Cardiac muscle cell (in vitro differentiated cells and primary cell): Measurements from ENCODE around the gene PANX2. TPM values are rescaled to one million over a fixed set of nuclear protein-coding genes. Genes with fewer than 3 reads are reported as not detected.

Experiments used
- DNase-seq, 2 donors: peaks; one replicate each; pipeline versions ENCODE4 v3.0.0 to v3.0.0-alpha.2; 2010 to 2017; ENCODE audit warnings: low read depth in 1 of 2, low spot score in 1 of 2
- H3K27ac ChIP-seq: fragments of 200-600 bp; sonication (generic); 2 replicates; pipeline ENCODE4 v1.5.1; 2016
- H3K27me3 ChIP-seq: fragments of 200-600 bp; sonication (generic); 2 replicates; pipeline ENCODE4 v1.6.0; 2016; ENCODE audit warnings: control low read depth
- H3K36me3 ChIP-seq: fragments of 200-600 bp; sonication (generic); 2 replicates; pipeline ENCODE4 v1.5.1; 2016; ENCODE audit warnings: control low read depth
- H3K4me1 ChIP-seq: fragments of 200-600 bp; sonication (generic); 2 replicates; pipeline ENCODE4 v1.8.1; 2017; ENCODE audit warnings: low read depth, mild to moderate bottlenecking, mixed run types
- H3K4me3 ChIP-seq: fragments of 200-600 bp; sonication (generic); 2 replicates; pipeline ENCODE4 v1.5.1; 2016; ENCODE audit warnings: mild to moderate bottlenecking
- H3K9me3 ChIP-seq: fragments of 200-600 bp; sonication (generic); 2 replicates; pipeline ENCODE4 v1.5.1; 2017; ENCODE audit warnings: low read depth, mild to moderate bottlenecking, control low read depth
- polyA plus RNA-seq: library from polyadenylated mRNA; unstranded; fragments of >200 nt; fragmentation: Nextera tagmentation; extraction: Ambion mirVana; gene quantifications from 2 replicates; pipeline ENCODE4 v1.2.1, GENCODE V29; 2016
- total RNA-seq: library from RNA; depleted of rRNA; stranded (reverse); fragments of >200 nt; gene quantifications from 2 replicates; pipeline ENCODE4 v1.2.3, GENCODE V29; 2016
- TF ChIP-seq, protein P1 (sequence below): IDR thresholded peaks from 2 replicates; pipeline ENCODE4 v1.5.1; 2012; ENCODE audit warnings: low read depth, mild to moderate bottlenecking, low read length

Gene PANX2
- total and polyA plus RNA-seq, 2 experiments from 2014 or later: 6.9 to 30.9 TPM

DNA sequence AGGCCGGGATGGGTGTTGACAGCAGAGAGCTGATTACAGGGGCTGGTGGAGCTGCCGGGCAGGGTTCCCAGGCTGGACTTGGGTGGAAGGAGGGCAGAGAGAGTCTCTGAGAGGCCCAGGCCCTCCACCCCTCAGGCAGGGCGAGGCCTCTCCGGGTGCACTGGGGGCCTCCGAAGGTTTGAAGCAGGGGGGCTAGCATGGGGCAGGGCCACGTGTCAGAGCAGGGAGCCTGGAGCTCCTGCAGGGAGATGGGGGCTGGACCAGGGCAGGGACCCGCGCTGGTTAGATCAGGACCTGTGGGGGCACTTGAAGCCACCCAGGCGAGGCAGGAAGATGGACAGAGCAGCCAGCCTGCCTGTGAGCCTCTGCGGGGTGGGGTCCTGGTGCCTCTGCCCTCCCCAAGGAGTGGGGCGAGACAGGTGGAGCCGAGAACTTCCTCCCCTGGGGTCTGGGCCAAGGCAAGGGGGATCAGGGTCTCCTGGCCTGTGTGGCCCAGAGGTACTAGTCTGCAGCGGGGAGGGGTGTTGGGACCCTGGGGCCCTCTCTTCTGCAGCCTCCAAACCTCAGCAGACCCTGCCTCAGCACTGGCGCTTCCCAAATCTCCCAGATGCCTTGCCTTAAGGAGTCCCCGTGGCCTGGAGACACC is 911 bp downstream of the PANX2 start:
- peak overlapping the region; percentile 51 for H3K4me3 ChIP-seq
- H3K36me3 ChIP-seq: no peaks in the 10 kb centered on the region
- H3K27ac ChIP-seq: no peak overlapping the region
- TF ChIP-seq, protein P1, sequence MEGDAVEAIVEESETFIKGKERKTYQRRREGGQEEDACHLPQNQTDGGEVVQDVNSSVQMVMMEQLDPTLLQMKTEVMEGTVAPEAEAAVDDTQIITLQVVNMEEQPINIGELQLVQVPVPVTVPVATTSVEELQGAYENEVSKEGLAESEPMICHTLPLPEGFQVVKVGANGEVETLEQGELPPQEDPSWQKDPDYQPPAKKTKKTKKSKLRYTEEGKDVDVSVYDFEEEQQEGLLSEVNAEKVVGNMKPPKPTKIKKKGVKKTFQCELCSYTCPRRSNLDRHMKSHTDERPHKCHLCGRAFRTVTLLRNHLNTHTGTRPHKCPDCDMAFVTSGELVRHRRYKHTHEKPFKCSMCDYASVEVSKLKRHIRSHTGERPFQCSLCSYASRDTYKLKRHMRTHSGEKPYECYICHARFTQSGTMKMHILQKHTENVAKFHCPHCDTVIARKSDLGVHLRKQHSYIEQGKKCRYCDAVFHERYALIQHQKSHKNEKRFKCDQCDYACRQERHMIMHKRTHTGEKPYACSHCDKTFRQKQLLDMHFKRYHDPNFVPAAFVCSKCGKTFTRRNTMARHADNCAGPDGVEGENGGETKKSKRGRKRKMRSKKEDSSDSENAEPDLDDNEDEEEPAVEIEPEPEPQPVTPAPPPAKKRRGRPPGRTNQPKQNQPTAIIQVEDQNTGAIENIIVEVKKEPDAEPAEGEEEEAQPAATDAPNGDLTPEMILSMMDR: no peak
- H3K4me1 ChIP-seq: peaks cover 34% of the 10 kb centered on the region
- H3K27me3 ChIP-seq: peaks cover 8% of the 10 kb centered on the region
- peak; percentile 13 to 64 for DNase-seq
- no peaks in the 10 kb centered on the region for H3K9me3 ChIP-seq

DNA sequence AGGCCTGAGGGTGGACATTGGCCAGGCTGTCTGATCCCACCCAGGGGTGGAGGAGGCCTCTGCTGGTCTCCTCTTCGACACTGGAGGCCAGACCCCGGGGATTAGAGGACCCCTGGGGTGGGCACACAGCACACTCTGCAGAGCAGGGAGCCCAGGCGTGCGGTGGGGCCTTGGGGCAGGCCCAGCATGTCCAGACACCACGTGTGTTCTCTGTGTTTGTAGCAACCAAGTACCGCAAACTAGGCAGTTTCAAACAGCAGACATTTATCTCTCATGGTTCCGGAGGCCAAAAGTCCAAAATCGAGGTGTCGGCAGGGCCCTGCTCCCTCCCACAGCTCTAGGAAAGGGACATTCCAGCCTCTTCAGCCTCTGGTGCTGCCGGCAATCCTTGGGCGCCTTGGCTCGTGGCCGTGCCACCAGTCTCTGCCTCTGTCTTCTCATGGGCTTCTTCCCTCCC is 1.5 kb downstream of the PANX2 start:
- TF ChIP-seq, protein P1: no peak
- peaks cover 8% of the 10 kb centered on the region for H3K27me3 ChIP-seq

DNA sequence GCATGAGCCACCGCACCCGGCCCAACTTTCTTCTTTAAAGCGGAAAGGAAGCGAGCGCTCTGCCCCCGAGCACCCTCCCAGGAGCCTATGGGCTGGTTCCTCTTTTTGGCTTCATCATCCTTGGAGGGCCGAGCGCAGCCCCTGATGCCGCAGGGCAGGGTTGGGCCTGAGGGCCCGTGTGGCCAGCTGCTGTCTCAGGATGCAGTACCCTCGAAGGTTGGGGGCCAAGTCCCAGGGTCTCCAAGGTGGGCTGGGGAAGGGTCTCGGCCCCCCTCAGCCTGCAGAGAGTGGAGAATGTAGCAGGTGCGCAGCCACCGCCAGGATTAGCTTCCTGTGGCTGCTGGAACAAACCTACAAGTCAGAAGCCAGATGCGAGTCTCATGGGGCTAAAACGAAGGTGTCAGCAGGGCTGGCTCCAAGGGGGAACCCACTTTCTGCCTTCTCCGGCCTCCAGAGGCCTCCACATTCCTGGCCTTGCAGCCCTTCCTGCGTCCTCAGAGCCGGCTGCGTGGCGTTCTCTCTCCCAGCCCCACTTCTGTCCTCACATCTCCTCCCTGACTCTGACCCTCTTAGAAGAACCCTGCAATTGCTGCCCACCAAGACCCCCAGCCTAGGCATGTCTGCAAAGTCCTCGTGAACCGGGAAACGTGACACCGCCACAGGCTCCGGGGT is 2.9 kb downstream of the PANX2 start:
- Histone ChIP-seq H3K9me3 (no peaks in the 10 kb centered on the region), H3K36me3 (peaks cover 3% of the 10 kb centered on the region), H3K4me1 (peaks cover 37% of the 10 kb centered on the region), H3K27me3 (peaks cover 8% of the 10 kb centered on the region), H3K27ac (no peak overlapping the region), H3K4me3 (no peak overlapping the region)
- no peak for DNase-seq
- TF ChIP-seq, protein P1: no peak

More for the DNA sequence above, 1.5 kb downstream of the PANX2 start:
- Histone ChIP-seq H3K9me3 (no peaks in the 10 kb centered on the region), H3K4me3 (no peak overlapping the region), H3K4me1 (peaks cover 37% of the 10 kb centered on the region), H3K36me3 (no peaks in the 10 kb centered on the region), H3K27ac (no peak overlapping the region)
- no peak for DNase-seq

DNA sequence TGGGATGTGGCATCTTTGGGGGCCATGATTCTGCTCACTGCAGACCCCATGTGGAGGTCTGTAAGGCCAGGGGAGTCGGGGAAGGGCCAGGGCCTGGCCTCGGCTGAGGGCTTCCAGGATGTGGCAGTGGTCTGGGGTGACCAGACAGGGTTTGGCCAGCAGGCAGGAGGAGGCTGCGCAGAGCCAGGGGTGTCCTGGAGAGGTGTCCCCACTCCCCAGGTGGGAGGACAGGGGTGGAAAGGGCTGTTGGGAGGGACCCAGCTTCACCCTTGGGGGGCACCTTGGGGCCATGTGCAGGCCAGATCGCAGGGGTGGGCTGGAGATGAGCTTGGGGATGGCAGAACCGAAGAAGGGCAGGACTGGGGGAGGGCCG is 3.4 kb downstream of the PANX2 start:
- TF ChIP-seq, protein P1: no peak
- H3K4me1 ChIP-seq: peaks cover 31% of the 10 kb centered on the region
- H3K4me3 ChIP-seq: no peak overlapping the region
- DNase-seq: no peak
- H3K9me3 ChIP-seq: no peaks in the 10 kb centered on the region
- H3K27me3 ChIP-seq: peaks cover 7% of the 10 kb centered on the region
- H3K27ac ChIP-seq: no peak overlapping the region
- peaks cover 3% of the 10 kb centered on the region for H3K36me3 ChIP-seq

DNA sequence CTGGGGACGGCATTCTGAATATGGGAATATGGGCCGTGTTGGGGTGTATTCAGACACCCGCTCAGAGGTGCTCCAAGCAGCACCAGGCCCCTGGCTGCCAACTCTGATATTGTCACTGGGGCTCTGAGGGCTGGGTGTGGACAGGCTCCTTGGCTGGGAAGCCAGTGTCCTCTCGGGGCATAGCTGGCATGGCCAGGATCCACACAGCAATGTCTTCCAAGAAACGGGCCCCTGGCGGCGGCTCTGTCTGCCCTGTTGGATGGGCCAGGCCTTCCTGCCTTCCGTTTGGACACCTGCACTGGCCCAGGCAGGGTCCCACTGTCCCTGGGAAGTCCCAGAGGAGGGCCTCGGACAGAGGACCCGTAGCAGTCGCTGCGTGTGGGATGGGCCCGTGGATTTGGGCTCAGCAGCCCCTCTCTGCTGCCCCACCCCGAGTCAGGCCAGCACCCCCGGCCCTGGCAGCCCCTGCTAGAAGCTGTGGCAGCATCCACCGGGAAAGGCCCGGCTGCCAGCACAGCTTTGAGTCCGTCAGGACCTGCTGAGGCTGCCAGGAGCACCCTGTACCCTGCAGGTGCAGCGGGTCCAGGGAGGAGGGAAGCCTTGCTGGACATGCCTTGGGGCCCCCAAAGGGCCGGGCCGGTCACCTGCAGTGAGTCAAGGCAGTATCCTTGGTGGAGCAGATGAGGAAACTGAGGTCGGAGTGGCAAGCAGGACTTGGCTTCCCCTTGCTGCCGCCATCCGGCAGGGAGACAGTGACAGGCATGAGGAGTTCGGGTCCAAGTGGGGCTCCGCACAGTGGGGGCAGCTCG is 4.1 kb downstream of the PANX2 start:
- Histone ChIP-seq H3K9me3 (no peaks in the 10 kb centered on the region), H3K4me1 (peaks cover 25% of the 10 kb centered on the region), H3K27ac (no peak overlapping the region), H3K27me3 (peaks cover under 1% of the 10 kb centered on the region), H3K4me3 (no peak overlapping the region), H3K36me3 (peaks cover 3% of the 10 kb centered on the region)
- no peak for DNase-seq
- TF ChIP-seq, protein P1: no peak
